Mesendoderm (in vitro differentiated cells): ENCODE results near the gene TCEAL6.
"Not testable (repeated sequence)": the region's sequence is repeated elsewhere in the genome, so short reads cannot be mapped to it uniquely, and the experiment has no call there.

ENCODE experiments used
- DNase-seq: peaks from one replicate; pipeline ENCODE4 v3.0.0; 2013
- H2AK5ac ChIP-seq: 2 replicates; pipeline ENCODE4 v1.6.1; 2013; ENCODE audit warnings: low read length, inconsistent platforms
- H2BK120ac ChIP-seq: 2 replicates; pipeline ENCODE4 v1.6.1; 2013; ENCODE audit warnings: low read depth, mild to moderate bottlenecking, low read length, moderate library complexity, mixed read lengths
- H2BK15ac ChIP-seq: replicated peaks from 2 replicates; pipeline ENCODE4 v1.6.1; 2013; ENCODE audit warnings: low read depth, mild to moderate bottlenecking, moderate library complexity
- H2BK5ac ChIP-seq: 2 replicates; pipeline ENCODE4 v1.6.1; 2013; ENCODE audit warnings: low read length, inconsistent platforms
- H3K18ac ChIP-seq: 2 replicates; pipeline ENCODE4 v1.6.1; 2013; ENCODE audit warnings: mild to moderate bottlenecking, low read length, mixed read lengths
- H3K23ac ChIP-seq: one replicate; pipeline ENCODE4 v1.6.1; 2013; ENCODE audit warnings: low read length
- H3K27ac ChIP-seq: 2 replicates; pipeline ENCODE4 v1.5.1; 2013; ENCODE audit warnings: low read depth, mild to moderate bottlenecking, inconsistent platforms, low read length, moderate library complexity
- H3K27me3 ChIP-seq: 2 replicates; pipeline ENCODE4 v1.6.1; 2013; ENCODE audit warnings: low read length, control low read depth, mild to moderate bottlenecking, inconsistent platforms; ENCODE audit not compliant: insufficient read depth, poor library complexity
- H3K36me3 ChIP-seq: 2 replicates; pipeline ENCODE4 v1.6.1; 2013; ENCODE audit warnings: low read length, inconsistent platforms; ENCODE audit not compliant: control insufficient read depth, insufficient read depth
- H3K4ac ChIP-seq: one replicate; pipeline ENCODE4 v1.6.1; 2013; ENCODE audit warnings: low read depth, mild to moderate bottlenecking, low read length, moderate library complexity
- H3K4me1 ChIP-seq: 2 replicates; pipeline ENCODE4 v1.6.1; 2013; ENCODE audit warnings: low read depth, low read length, inconsistent platforms; ENCODE audit not compliant: control insufficient read depth
- H3K4me2 ChIP-seq: 2 replicates; pipeline ENCODE4 v1.6.1; 2013; ENCODE audit warnings: low read length
- H3K4me3 ChIP-seq: 2 replicates; pipeline ENCODE4 v1.5.1; 2013; ENCODE audit warnings: mild to moderate bottlenecking, low read length
- H3K56ac ChIP-seq: one replicate; pipeline ENCODE4 v1.6.1; 2013; ENCODE audit warnings: low read length
- H3K79me1 ChIP-seq: 2 replicates; pipeline ENCODE4 v1.6.1; 2013; ENCODE audit warnings: low read length, inconsistent platforms
- H3K79me2 ChIP-seq: 2 replicates; pipeline ENCODE4 v1.6.1; 2013; ENCODE audit warnings: mild to moderate bottlenecking, low read length; ENCODE audit not compliant: control insufficient read depth, insufficient read depth
- H3K9ac ChIP-seq: 2 replicates; pipeline ENCODE4 v1.6.1; 2013; ENCODE audit warnings: low read length, inconsistent platforms
- H4K5ac ChIP-seq: one replicate; pipeline ENCODE4 v1.6.1; 2013; ENCODE audit warnings: low read length
- H4K8ac ChIP-seq: one replicate; pipeline ENCODE4 v1.6.1; 2013; ENCODE audit warnings: low read depth, mild to moderate bottlenecking, control low read depth, low read length, moderate library complexity
- WGBS: extraction: QIAGEN DNeasy Blood & Tissue Kit; methylation state at CpG from one replicate; pipeline ENCODE4 v1.1.7; 2013; ENCODE audit warnings: low lambda C conversion rate, missing lambda C conversion rate; ENCODE audit not compliant: insufficient coverage; ENCODE audit errors: extremely low coverage; 5-methylcytosine and 5-hydroxymethylcytosine counted together

The TCEAL6 gene

GRCh38 chrX:102125436-102125835 is 16.8 kb downstream of the TCEAL6 start, which contains the start of gene TCEAL2:
TCEAL2 (plus strand) TSS chrX:102125679; CDS start chrX:102126831, 1,152 bp downstream.
- peak within 1 kb of the TSS; percentile 44 for H3K9ac ChIP-seq
- H4K8ac ChIP-seq, H3K27ac ChIP-seq, H3K4me3 ChIP-seq, H3K18ac ChIP-seq, H3K79me1 ChIP-seq, H3K79me2 ChIP-seq, H2BK120ac ChIP-seq, H3K4me1 ChIP-seq, H2AK5ac ChIP-seq, H3K23ac ChIP-seq, H2BK15ac ChIP-seq, H3K36me3 ChIP-seq, H4K5ac ChIP-seq, H2BK5ac ChIP-seq, H3K27me3 ChIP-seq, H3K4ac ChIP-seq: not testable (repeated sequence)
- H3K4me2 ChIP-seq = peak within 1 kb of the TSS; percentile 56
- WGBS = no CpG with 5 or more reads among the region's 38 CpGs
- DNase-seq = peak; percentile 11
- H3K56ac ChIP-seq = peak within 1 kb of the TSS; percentile 49

GRCh38 chrX:102125014-102125413 is 17.3 kb downstream of the TCEAL6 start:
- H4K8ac ChIP-seq, H2BK120ac ChIP-seq, H3K23ac ChIP-seq, H3K36me3 ChIP-seq, DNase-seq, H3K4me3 ChIP-seq, H3K27ac ChIP-seq, H2BK15ac ChIP-seq, H3K4ac ChIP-seq, H3K27me3 ChIP-seq, H3K9ac ChIP-seq, H4K5ac ChIP-seq, H2AK5ac ChIP-seq, H3K79me1 ChIP-seq, H3K79me2 ChIP-seq, H3K4me1 ChIP-seq, H3K18ac ChIP-seq, H2BK5ac ChIP-seq: not testable (repeated sequence)
- no CpG with 5 or more reads among the region's 10 CpGs for WGBS
- Histone ChIP-seq H3K56ac (peak overlapping the region; percentile 34), H3K4me2 (peak overlapping the region; percentile 56)

GRCh38 chrX:102115748-102116147 is 26.5 kb downstream of the TCEAL6 start:
- Histone ChIP-seq H3K79me2 (no peaks in the 10 kb centered on the region), H3K18ac (no peak overlapping the region), H3K4ac (no peak overlapping the region), H2BK120ac (no peak overlapping the region), H2BK15ac (no peak overlapping the region), H3K27me3 (no peaks in the 10 kb centered on the region), H3K27ac (no peak overlapping the region), H3K4me1 (no peaks in the 10 kb centered on the region), H4K5ac (no peak overlapping the region), H3K23ac (no peak overlapping the region), H3K4me2 (no peak overlapping the region), H2AK5ac (no peak overlapping the region), H4K8ac (no peak overlapping the region), H2BK5ac (no peak overlapping the region), H3K9ac (no peak overlapping the region), H3K79me1 (no peaks in the 10 kb centered on the region), H3K4me3 (no peak overlapping the region), H3K36me3 (no peaks in the 10 kb centered on the region), H3K56ac (no peak overlapping the region)
- WGBS = no CpG with 5 or more reads among the region's 2 CpGs
- DNase-seq = no peak

- H4K5ac ChIP-seq = no peak overlapping the region
- no peak overlapping the region for H3K4me2 ChIP-seq
- H3K9ac ChIP-seq = no peak overlapping the region
- no peak overlapping the region for H2BK15ac ChIP-seq
- H2AK5ac ChIP-seq = no peak overlapping the region
- no peak overlapping the region for H2BK120ac ChIP-seq
- no peak overlapping the region for H3K4me3 ChIP-seq
- H3K36me3 ChIP-seq = no peaks in the 10 kb centered on the region
- no CpG with 5 or more reads among the region's 4 CpGs for WGBS
- no peaks in the 10 kb centered on the region for H3K27me3 ChIP-seq
- H3K79me1 ChIP-seq = no peaks in the 10 kb centered on the region
- H3K56ac ChIP-seq = no peak overlapping the region
- no peak for DNase-seq
- H3K18ac ChIP-seq = no peak overlapping the region
- no peak overlapping the region for H3K27ac ChIP-seq
- H4K8ac ChIP-seq = no peak overlapping the region
- no peak overlapping the region for H3K4ac ChIP-seq
- H3K4me1 ChIP-seq = no peaks in the 10 kb centered on the region
- H2BK5ac ChIP-seq = no peak overlapping the region
- H3K23ac ChIP-seq = no peak overlapping the region
- no peaks in the 10 kb centered on the region for H3K79me2 ChIP-seq
These were observed 28.9 kb downstream of the TCEAL6 start for GRCh38 chrX:102113367-102113766.
